ENCODE results near the gene HMCN1. TPM values are rescaled to one million over a fixed set of nuclear protein-coding genes. Genes with fewer than 3 reads are reported as not detected.
A peak's percentile ranks its signal among the peaks of the same experiment; 100 is the strongest.

The HMCN1 gene
- total and polyA plus RNA-seq, 2 donors (not counting 1 experiment from before 2014, with no cell fraction given) = 6.8 to 21.0 TPM

DNA sequence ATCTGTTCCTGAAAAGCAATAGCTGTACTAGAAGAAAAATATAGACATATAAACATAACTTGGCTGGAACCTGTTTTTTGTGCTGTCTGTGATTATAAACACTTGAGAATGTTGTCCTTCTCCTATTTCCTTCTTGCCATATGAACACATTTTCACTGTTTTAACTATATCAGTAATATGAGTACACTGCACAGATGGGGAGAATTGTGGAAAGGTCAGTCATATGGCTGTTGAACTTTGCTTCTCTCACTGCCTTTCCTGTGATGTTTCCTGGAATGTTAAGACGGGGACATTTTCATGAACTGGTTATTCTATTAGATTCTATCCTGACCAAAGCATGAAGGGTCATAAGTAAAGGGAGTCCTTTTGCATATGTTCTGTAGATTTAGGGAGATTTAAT, 24.9 kb downstream of the HMCN1 start:
- no peak overlapping the region for H3K27ac ChIP-seq (ENCODE audit: insufficient read depth, low read length)
- H3K36me3 ChIP-seq (ENCODE audit: control insufficient read depth, insufficient read depth, low read length) = no peaks in the 10 kb centered on the region
- H3K27me3 ChIP-seq (ENCODE audit: control insufficient read depth, insufficient read depth, low read length) = no peaks in the 10 kb centered on the region
- H3K9me3 ChIP-seq (ENCODE audit: control insufficient read depth, insufficient read depth, low read depth, low read length) = no peaks in the 10 kb centered on the region
- H3K4me1 ChIP-seq (ENCODE audit: control insufficient read depth, extremely low read depth, insufficient read depth, low read length) = no peaks in the 10 kb centered on the region
- no peak overlapping the region for H3K9ac ChIP-seq (ENCODE audit: insufficient read depth, low read length)
- no peak overlapping the region for H2AFZ ChIP-seq (ENCODE audit: low read length)
- peak in 1 of 2 donors; percentile 15 for DNase-seq (ENCODE audit: low read depth in 2 of 2)
- no peaks in the 10 kb centered on the region for H3K79me2 ChIP-seq (ENCODE audit: control insufficient read depth, insufficient read depth, low read length)
- H3K4me2 ChIP-seq (ENCODE audit: extremely low read depth, insufficient read depth, low read length) = no peak overlapping the region
- TF ChIP-seq EZH2 (IDR thresholded peaks at IDR 0.05; ENCODE audit: low read length, missing control alignments) = no peak
- TF ChIP-seq, protein P1, sequence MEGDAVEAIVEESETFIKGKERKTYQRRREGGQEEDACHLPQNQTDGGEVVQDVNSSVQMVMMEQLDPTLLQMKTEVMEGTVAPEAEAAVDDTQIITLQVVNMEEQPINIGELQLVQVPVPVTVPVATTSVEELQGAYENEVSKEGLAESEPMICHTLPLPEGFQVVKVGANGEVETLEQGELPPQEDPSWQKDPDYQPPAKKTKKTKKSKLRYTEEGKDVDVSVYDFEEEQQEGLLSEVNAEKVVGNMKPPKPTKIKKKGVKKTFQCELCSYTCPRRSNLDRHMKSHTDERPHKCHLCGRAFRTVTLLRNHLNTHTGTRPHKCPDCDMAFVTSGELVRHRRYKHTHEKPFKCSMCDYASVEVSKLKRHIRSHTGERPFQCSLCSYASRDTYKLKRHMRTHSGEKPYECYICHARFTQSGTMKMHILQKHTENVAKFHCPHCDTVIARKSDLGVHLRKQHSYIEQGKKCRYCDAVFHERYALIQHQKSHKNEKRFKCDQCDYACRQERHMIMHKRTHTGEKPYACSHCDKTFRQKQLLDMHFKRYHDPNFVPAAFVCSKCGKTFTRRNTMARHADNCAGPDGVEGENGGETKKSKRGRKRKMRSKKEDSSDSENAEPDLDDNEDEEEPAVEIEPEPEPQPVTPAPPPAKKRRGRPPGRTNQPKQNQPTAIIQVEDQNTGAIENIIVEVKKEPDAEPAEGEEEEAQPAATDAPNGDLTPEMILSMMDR (conservative IDR thresholded peaks at IDR 0.05 in 1 of 2, IDR thresholded peaks at IDR 0.05 in 1 of 2; ENCODE audit: low read depth in 1 of 2, low read length in 2 of 2) = no peak
- H3K4me3 ChIP-seq (replicated peaks in 1 of 4; ENCODE audit: control extremely low read depth in 1 of 4, insufficient read depth in 1 of 4, low read depth in 3 of 4, low read length in 4 of 4) = no peak overlapping the region
- no peaks in the 10 kb centered on the region for H4K20me1 ChIP-seq (ENCODE audit: control insufficient read depth, extremely low read depth, insufficient read depth, low read length)

DNA sequence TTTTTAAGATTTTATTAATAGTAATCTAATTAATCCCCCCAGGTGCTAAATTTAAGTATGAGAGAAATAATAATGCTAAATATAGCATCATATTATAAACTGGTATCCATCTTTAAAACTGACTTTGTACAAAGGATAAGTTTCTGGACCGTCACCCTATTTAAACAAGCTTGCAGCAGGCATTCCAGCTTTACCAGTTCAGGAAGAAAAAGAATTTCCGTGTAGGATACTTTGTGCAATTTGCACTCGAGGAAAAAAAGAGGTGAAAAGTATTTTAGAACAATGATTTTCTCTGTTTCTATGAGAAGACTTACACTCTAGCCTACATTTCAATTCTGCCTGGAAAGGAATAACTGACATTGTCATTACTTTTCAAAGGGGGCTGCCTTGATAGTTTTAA, 27.6 kb downstream of the HMCN1 start:
- H3K4me3 ChIP-seq (replicated peaks in 1 of 4; ENCODE audit: control extremely low read depth in 1 of 4, insufficient read depth in 1 of 4, low read depth in 3 of 4, low read length in 4 of 4) = no peak overlapping the region
- no peak for DNase-seq (ENCODE audit: low read depth in 2 of 2)
- no peak overlapping the region for H3K4me2 ChIP-seq (ENCODE audit: extremely low read depth, insufficient read depth, low read length)
- no peaks in the 10 kb centered on the region for H3K36me3 ChIP-seq (ENCODE audit: control insufficient read depth, insufficient read depth, low read length)
- no peak overlapping the region for H3K9ac ChIP-seq (ENCODE audit: insufficient read depth, low read length)
- no peaks in the 10 kb centered on the region for H3K4me1 ChIP-seq (ENCODE audit: control insufficient read depth, extremely low read depth, insufficient read depth, low read length)
- H2AFZ ChIP-seq (ENCODE audit: low read length) = no peak overlapping the region
- TF ChIP-seq, protein P1 (conservative IDR thresholded peaks at IDR 0.05 in 1 of 2, IDR thresholded peaks at IDR 0.05 in 1 of 2; ENCODE audit: low read depth in 1 of 2, low read length in 2 of 2) = no peak
- no peak for TF ChIP-seq EZH2 (IDR thresholded peaks at IDR 0.05; ENCODE audit: low read length, missing control alignments)
- H3K27ac ChIP-seq (ENCODE audit: insufficient read depth, low read length) = no peak overlapping the region
- no peaks in the 10 kb centered on the region for H4K20me1 ChIP-seq (ENCODE audit: control insufficient read depth, extremely low read depth, insufficient read depth, low read length)
- H3K27me3 ChIP-seq (ENCODE audit: control insufficient read depth, insufficient read depth, low read length) = no peaks in the 10 kb centered on the region
- no peaks in the 10 kb centered on the region for H3K79me2 ChIP-seq (ENCODE audit: control insufficient read depth, insufficient read depth, low read length)
- no peaks in the 10 kb centered on the region for H3K9me3 ChIP-seq (ENCODE audit: control insufficient read depth, insufficient read depth, low read depth, low read length)

DNA sequence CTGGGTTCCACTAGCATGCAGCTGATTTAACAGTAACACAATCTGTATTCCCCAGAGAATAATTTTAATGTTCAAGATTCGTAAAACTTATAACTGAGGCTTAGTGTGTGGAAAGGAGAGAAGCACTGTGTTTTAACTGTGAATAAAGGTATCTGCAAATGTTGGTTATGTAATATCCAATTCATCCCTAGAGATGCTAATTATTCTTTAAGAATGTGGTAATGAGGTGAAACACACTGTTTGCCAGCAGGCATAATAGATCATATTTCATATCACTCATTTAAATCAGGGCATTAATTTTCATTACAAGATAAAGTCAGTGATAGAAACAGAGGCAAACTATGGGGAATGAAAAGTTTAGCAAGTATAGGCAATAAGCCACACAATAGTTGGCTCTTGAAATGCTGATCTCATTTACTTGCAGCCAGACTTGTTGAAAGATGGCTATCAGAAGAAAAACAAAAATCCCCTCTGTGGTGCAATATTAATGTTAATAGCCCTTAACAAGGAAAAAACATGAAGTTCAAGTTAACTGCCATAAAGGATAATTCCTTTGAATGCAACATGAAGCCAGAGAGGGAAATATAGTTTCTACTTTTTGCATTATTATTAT, 33.4 kb downstream of the HMCN1 start:
- H3K9ac ChIP-seq (ENCODE audit: insufficient read depth, low read length) = no peak overlapping the region
- no peaks in the 10 kb centered on the region for H3K79me2 ChIP-seq (ENCODE audit: control insufficient read depth, insufficient read depth, low read length)
- no peak overlapping the region for H3K27ac ChIP-seq (ENCODE audit: insufficient read depth, low read length)
- no peaks in the 10 kb centered on the region for H3K36me3 ChIP-seq (ENCODE audit: control insufficient read depth, insufficient read depth, low read length)
- H3K4me1 ChIP-seq (ENCODE audit: control insufficient read depth, extremely low read depth, insufficient read depth, low read length) = no peaks in the 10 kb centered on the region
- H2AFZ ChIP-seq (ENCODE audit: low read length) = no peak overlapping the region
- no peaks in the 10 kb centered on the region for H3K9me3 ChIP-seq (ENCODE audit: control insufficient read depth, insufficient read depth, low read depth, low read length)
- H4K20me1 ChIP-seq (ENCODE audit: control insufficient read depth, extremely low read depth, insufficient read depth, low read length) = no peaks in the 10 kb centered on the region
- H3K4me3 ChIP-seq (replicated peaks in 1 of 4; ENCODE audit: control extremely low read depth in 1 of 4, insufficient read depth in 1 of 4, low read depth in 3 of 4, low read length in 4 of 4) = no peak overlapping the region
- H3K27me3 ChIP-seq (ENCODE audit: control insufficient read depth, insufficient read depth, low read length) = no peaks in the 10 kb centered on the region
- DNase-seq (ENCODE audit: low read depth in 2 of 2) = peak in 1 of 2 donors; percentile 11
- no peak for TF ChIP-seq EZH2 (IDR thresholded peaks at IDR 0.05; ENCODE audit: low read length, missing control alignments)
- TF ChIP-seq, protein P1 (conservative IDR thresholded peaks at IDR 0.05 in 1 of 2, IDR thresholded peaks at IDR 0.05 in 1 of 2; ENCODE audit: low read depth in 1 of 2, low read length in 2 of 2) = no peak
- H3K4me2 ChIP-seq (ENCODE audit: extremely low read depth, insufficient read depth, low read length) = no peak overlapping the region
